Measurements from ENCODE around the gene HSD17B12. TPM values are rescaled to one million over a fixed set of nuclear protein-coding genes. Genes with fewer than 3 reads are reported as not detected.

HSD17B12 gene
- total and polyA plus RNA-seq, 9 donors, result 27.7 to 95.7 (median 57.3) TPM

DNA sequence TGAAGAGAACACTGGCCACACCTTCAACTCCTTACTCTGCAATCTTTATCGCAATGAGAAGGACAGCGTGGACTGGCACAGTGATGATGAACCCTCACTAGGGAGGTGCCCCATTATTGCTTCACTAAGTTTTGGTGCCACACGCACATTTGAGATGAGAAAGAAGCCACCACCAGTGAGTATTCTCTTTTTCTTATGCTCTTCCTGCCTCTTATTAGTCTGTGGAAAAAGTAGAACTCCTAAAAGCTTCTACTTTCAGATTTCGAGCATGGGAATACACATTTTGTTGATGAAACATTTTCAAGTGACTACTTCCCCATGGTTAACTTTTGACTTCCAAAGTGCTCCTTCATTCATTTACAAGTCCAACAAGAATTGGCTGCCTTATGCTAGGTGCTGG is 221.0 kb downstream of the HSD17B12 start:
- WGBS, 3 donors, result 94 to 96% (median 95%) methylated on average over 4 of the region's 4 CpGs
- Histone ChIP-seq H3K27ac (no peak overlapping the region), H3K27me3 (no peaks in the 10 kb centered on the region), H3K9me3 (no peaks in the 10 kb centered on the region), H3K36me3 (no peaks in the 10 kb centered on the region), H3K4me1 (ENCODE audit: insufficient read depth) (peaks cover 5% of the 10 kb centered on the region), H3K4me3 (no peak overlapping the region)
- DNase-seq, result no peak
- TF ChIP-seq POLR2A (IDR thresholded peaks at IDR 0.05) (no peak), EP300 (IDR thresholded peaks at IDR 0.05) (no peak)
- TF ChIP-seq, protein P1, sequence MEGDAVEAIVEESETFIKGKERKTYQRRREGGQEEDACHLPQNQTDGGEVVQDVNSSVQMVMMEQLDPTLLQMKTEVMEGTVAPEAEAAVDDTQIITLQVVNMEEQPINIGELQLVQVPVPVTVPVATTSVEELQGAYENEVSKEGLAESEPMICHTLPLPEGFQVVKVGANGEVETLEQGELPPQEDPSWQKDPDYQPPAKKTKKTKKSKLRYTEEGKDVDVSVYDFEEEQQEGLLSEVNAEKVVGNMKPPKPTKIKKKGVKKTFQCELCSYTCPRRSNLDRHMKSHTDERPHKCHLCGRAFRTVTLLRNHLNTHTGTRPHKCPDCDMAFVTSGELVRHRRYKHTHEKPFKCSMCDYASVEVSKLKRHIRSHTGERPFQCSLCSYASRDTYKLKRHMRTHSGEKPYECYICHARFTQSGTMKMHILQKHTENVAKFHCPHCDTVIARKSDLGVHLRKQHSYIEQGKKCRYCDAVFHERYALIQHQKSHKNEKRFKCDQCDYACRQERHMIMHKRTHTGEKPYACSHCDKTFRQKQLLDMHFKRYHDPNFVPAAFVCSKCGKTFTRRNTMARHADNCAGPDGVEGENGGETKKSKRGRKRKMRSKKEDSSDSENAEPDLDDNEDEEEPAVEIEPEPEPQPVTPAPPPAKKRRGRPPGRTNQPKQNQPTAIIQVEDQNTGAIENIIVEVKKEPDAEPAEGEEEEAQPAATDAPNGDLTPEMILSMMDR (IDR thresholded peaks at IDR 0.05), result no peak
- intact Hi-C loops (cut with DNase I), result no loop called here

DNA sequence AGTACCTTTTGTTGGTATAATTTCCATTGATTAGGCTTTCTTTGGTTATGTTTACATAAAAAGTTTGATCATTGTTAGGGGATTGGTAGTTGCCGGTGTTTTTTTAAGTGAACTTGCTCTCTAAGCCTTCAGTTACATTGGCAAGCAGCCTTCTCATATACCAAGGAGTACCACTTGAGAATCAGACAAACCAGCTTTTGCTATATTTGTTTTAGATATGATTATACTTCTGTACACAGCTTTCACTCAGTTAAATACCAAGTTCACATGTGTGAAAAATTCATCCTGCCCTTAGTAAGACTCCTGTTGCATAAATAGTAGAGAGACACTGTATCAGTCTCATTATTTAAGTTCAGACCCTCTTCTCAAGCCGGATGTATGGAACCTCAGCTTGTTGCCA is 222.5 kb downstream of the HSD17B12 start:
- Histone ChIP-seq H3K27me3 (no peaks in the 10 kb centered on the region), H3K4me3 (no peak overlapping the region), H3K9me3 (no peaks in the 10 kb centered on the region), H3K4me1 (ENCODE audit: insufficient read depth) (peaks cover 5% of the 10 kb centered on the region), H3K36me3 (no peaks in the 10 kb centered on the region), H3K27ac (no peak overlapping the region)
- no peak for DNase-seq
- WGBS, 3 donors, result 92% methylated on average over 2 of the region's 2 CpGs
- intact Hi-C loops (cut with DNase I), result no loop called here
- TF ChIP-seq, protein P1 (IDR thresholded peaks at IDR 0.05), result no peak
- no peak for TF ChIP-seq EP300 (IDR thresholded peaks at IDR 0.05)
- no peak for TF ChIP-seq POLR2A (IDR thresholded peaks at IDR 0.05)

GRCh38 chr11:43903969-43904368 is 223.4 kb downstream of the HSD17B12 start:
- no peak for DNase-seq
- TF ChIP-seq EP300 (IDR thresholded peaks at IDR 0.05) (no peak), POLR2A (IDR thresholded peaks at IDR 0.05) (no peak)
- TF ChIP-seq, protein P1 (IDR thresholded peaks at IDR 0.05), result no peak
- peak overlapping the region; percentile 11 to 79 for H3K27ac ChIP-seq
- peaks cover 5% of the 10 kb centered on the region for H3K4me1 ChIP-seq (ENCODE audit: insufficient read depth)
- no peaks in the 10 kb centered on the region for H3K36me3 ChIP-seq
- H3K4me3 ChIP-seq, result no peak overlapping the region
- H3K9me3 ChIP-seq, result no peaks in the 10 kb centered on the region
- H3K27me3 ChIP-seq, result no peaks in the 10 kb centered on the region
- WGBS, 3 donors, result 91 to 94% (median 91%) methylated on average over 4 of the region's 4 CpGs
- intact Hi-C loops (cut with DNase I), result no loop called here

DNA sequence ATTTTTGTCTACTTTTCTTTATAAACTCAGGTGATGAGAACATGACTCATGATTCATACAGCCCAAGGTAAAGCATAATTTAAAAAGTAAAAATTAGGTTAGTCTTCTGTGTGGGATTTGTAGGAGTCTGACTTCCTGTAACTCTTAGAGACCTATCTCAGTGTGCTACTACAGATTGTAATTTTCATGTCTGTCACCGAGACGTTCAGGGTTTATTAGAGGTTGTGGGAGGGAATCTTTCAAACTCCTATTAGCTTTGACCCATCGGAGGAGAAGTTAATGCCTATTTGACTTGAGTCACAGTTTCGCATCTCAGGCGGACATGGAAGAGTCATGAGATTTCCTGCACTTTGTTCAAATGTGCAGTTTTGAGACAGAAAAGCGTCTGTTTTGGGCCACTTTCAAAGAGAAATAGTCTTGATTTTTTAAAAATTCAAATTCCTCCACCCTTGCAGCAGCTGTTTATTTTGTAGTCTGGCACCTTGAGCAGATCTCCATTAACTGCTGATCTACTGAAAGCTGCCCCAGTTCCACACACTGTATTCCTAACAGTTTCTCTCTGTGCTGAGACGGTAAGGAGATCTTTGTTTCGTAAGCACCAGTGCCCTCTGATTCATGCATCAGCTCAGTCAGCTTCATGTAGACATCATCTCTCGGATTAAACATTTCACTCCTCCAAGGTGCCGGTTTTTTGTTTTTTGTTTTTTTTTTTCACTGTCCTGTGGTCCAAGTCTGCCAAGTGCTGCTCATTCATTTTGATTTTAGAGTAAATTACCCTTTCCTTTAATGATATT is 224.4 kb downstream of the HSD17B12 start:
- intact Hi-C loops (cut with DNase I), result loop anchor here in 1 of 4 donors (5.0 kb wide), 1 partner anchor 37 kb away; the partner anchor contains the start of gene C11orf96
- 17 to 21% (median 17%) methylated on average over 10 of the region's 10 CpGs for WGBS, 3 donors
- DNase-seq, result peak in 1 of 5 donors; percentile 63
- Histone ChIP-seq H3K27ac (peak overlapping the region; percentile 33 to 79), H3K27me3 (no peaks in the 10 kb centered on the region), H3K36me3 (no peaks in the 10 kb centered on the region), H3K9me3 (no peaks in the 10 kb centered on the region), H3K4me3 (no peak overlapping the region), H3K4me1 (ENCODE audit: insufficient read depth) (peaks cover 5% of the 10 kb centered on the region)
- TF ChIP-seq POLR2A (IDR thresholded peaks at IDR 0.05) (no peak), EP300 (IDR thresholded peaks at IDR 0.05) (no peak)
- TF ChIP-seq, protein P1 (IDR thresholded peaks at IDR 0.05), result no peak

All from ovary (tissue), 9 donors.